Panc1 (cell line): Measurements from ENCODE around the gene MAPK6. TPM values are rescaled to one million over a fixed set of nuclear protein-coding genes. Genes with fewer than 3 reads are reported as not detected.
A peak's percentile ranks its signal among the peaks of the same experiment; 100 is the strongest.

ENCODE experiments used
- ATAC-seq: fragments of 200-7000 bp; cut with Tn5 transposase; 2 replicates; pipeline ENCODE4 v1.9.1; 2020; ENCODE audit warnings: mild to moderate bottlenecking, moderate library complexity
- BruUV-seq: library from RNA; stranded (reverse); fragments of 400-500 nt; replicated peaks from 2 replicates; lab custom pipeline; 2021; lab: Mats Ljungman, UMichigan
- CTCF ChIA-PET: fragments of 300-600 bp; sonication (Branson Sonifier 250); formaldehyde crosslinking; loops from one replicate; lab custom pipeline; 2022; ENCODE audit warnings: antibody characterized with exemption; lab: Charles Lee
- POLR2A ChIA-PET: fragments of 300-600 bp; sonication (Branson Sonifier 250); formaldehyde crosslinking; loops from one replicate; lab custom pipeline; 2022; ENCODE audit warnings: antibody characterized with exemption; lab: Charles Lee
- DNase-seq: peaks from one replicate; pipeline ENCODE4 v3.0.0-alpha.2; 2010; ENCODE audit warnings: low read depth, low spot score
- H3K27ac ChIP-seq: 2 replicates; pipeline ENCODE4 v1.5.1; 2011; ENCODE audit warnings: mild to moderate bottlenecking, low read length, inconsistent platforms
- H3K27me3 ChIP-seq: fragments of 200-500 bp; sonication (Bioruptor generic); 2 replicates; pipeline ENCODE4 v1.6.0; 2014; ENCODE audit warnings: low read length, inconsistent platforms; ENCODE audit not compliant: control insufficient read depth, insufficient read depth
- H3K36me3 ChIP-seq: fragments of 200-500 bp; sonication (Bioruptor generic); 2 replicates; pipeline ENCODE4 v1.5.1; 2014; ENCODE audit warnings: inconsistent platforms, mild to moderate bottlenecking, low read length, moderate library complexity; ENCODE audit not compliant: control insufficient read depth, insufficient read depth
- H3K4me1 ChIP-seq: 2 replicates; pipeline ENCODE4 v1.5.1; 2011; ENCODE audit warnings: inconsistent platforms, mild to moderate bottlenecking, low read length, moderate library complexity; ENCODE audit not compliant: control insufficient read depth, insufficient read depth
- H3K4me3 ChIP-seq, 2 experiments: 2 replicates each; pipeline ENCODE4 v1.5.1; 2011 to 2012; ENCODE audit warnings: low read depth in 2 of 2, low read length in 2 of 2, mild to moderate bottlenecking in 2 of 2, inconsistent platforms in 1 of 2, moderate library complexity in 1 of 2
- H3K9me3 ChIP-seq: fragments of 200-500 bp; sonication (Bioruptor generic); 2 replicates; pipeline ENCODE4 v1.5.1; 2014; ENCODE audit warnings: low read depth, mild to moderate bottlenecking, inconsistent platforms, low read length, moderate library complexity; ENCODE audit not compliant: control insufficient read depth, insufficient read depth
- POLR2AphosphoS5 ChIP-seq: IDR thresholded peaks from 2 replicates; pipeline ENCODE4 v1.6.1; 2012; ENCODE audit warnings: mild to moderate bottlenecking, low read depth, low read length, moderate library complexity
- SIN3A ChIP-seq: IDR thresholded peaks from 2 replicates; pipeline ENCODE4 v1.6.1; 2012; ENCODE audit warnings: low read depth, mild to moderate bottlenecking, low read length, moderate library complexity, borderline replicate concordance; ENCODE audit not compliant: insufficient read depth
- TCF7L2 ChIP-seq: IDR thresholded peaks from 2 replicates; pipeline ENCODE4 v1.6.1; 2011; ENCODE audit warnings: mild to moderate bottlenecking, low read depth, low read length, inconsistent platforms
- in situ Hi-C: cut with HindIII; loops from 2 replicates; pipeline ENCODE4 v1.10.0; 2016; ENCODE audit warnings: low sequenced_read_pairs, low pct_unique_long_range_greater_than_20kb
- intact Hi-C: fragments of 100-400 bp; cut with micrococcal nuclease; formaldehyde crosslinking; loops from one replicate; pipeline ENCODE4 v1.10.0; 2022; ENCODE audit not compliant: unreplicated experiment
- total RNA-seq: library from RNA; stranded (reverse); gene quantifications from one replicate; pipeline ENCODE4 v1.2.1, GENCODE V29; 2021; ENCODE audit not compliant: unreplicated experiment
- TF ChIP-seq, protein P1 (sequence below), 2 experiments: IDR thresholded peaks; 2 replicates each; pipeline ENCODE4 v1.6.1; 2011 to 2012; ENCODE audit warnings: low read depth in 2 of 2, control low read depth in 1 of 2, low read length in 1 of 2, mild to moderate bottlenecking in 1 of 2, moderate library complexity in 1 of 2; ENCODE audit not compliant: insufficient read depth in 1 of 2
- TF ChIP-seq, protein P2 (sequence below): fragments of 450-650 bp; IDR thresholded peaks from 2 replicates; pipeline ENCODE4 v1.5.1; 2017; ENCODE audit warnings: mild to moderate bottlenecking

Gene MAPK6
- total RNA-seq, 1 experiment from 2014 or later, result 66.6 TPM

DNA sequence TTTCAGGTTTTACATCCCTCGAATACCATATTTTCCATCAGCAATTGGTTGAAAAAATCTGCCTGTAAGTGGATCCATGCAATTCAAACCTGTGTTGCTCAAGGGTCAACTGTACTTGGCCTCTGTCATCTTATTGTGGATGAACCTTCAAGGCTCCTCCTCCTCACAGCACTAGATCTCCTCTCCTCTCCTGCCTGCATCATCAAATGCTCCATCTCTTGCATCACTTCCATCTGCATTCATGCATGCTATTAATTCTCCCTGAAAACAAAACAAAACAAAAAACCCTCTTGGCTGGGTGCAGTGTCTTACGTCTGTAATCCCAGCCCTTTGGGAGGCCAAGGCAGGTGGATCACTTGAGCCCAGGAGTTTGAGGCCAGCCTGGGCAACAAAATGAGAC lies 83.4 kb downstream of the MAPK6 start:
- TF ChIP-seq TCF7L2 (no peak), SIN3A (no peak), POLR2AphosphoS5 (no peak)
- TF ChIP-seq, protein P1, sequence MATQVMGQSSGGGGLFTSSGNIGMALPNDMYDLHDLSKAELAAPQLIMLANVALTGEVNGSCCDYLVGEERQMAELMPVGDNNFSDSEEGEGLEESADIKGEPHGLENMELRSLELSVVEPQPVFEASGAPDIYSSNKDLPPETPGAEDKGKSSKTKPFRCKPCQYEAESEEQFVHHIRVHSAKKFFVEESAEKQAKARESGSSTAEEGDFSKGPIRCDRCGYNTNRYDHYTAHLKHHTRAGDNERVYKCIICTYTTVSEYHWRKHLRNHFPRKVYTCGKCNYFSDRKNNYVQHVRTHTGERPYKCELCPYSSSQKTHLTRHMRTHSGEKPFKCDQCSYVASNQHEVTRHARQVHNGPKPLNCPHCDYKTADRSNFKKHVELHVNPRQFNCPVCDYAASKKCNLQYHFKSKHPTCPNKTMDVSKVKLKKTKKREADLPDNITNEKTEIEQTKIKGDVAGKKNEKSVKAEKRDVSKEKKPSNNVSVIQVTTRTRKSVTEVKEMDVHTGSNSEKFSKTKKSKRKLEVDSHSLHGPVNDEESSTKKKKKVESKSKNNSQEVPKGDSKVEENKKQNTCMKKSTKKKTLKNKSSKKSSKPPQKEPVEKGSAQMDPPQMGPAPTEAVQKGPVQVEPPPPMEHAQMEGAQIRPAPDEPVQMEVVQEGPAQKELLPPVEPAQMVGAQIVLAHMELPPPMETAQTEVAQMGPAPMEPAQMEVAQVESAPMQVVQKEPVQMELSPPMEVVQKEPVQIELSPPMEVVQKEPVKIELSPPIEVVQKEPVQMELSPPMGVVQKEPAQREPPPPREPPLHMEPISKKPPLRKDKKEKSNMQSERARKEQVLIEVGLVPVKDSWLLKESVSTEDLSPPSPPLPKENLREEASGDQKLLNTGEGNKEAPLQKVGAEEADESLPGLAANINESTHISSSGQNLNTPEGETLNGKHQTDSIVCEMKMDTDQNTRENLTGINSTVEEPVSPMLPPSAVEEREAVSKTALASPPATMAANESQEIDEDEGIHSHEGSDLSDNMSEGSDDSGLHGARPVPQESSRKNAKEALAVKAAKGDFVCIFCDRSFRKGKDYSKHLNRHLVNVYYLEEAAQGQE (IDR thresholded peaks at IDR 0.05; ENCODE audit: insufficient read depth in 1 of 2, low read depth in 2 of 2, low read length in 1 of 2), result no peak
- TF ChIP-seq, protein P2, sequence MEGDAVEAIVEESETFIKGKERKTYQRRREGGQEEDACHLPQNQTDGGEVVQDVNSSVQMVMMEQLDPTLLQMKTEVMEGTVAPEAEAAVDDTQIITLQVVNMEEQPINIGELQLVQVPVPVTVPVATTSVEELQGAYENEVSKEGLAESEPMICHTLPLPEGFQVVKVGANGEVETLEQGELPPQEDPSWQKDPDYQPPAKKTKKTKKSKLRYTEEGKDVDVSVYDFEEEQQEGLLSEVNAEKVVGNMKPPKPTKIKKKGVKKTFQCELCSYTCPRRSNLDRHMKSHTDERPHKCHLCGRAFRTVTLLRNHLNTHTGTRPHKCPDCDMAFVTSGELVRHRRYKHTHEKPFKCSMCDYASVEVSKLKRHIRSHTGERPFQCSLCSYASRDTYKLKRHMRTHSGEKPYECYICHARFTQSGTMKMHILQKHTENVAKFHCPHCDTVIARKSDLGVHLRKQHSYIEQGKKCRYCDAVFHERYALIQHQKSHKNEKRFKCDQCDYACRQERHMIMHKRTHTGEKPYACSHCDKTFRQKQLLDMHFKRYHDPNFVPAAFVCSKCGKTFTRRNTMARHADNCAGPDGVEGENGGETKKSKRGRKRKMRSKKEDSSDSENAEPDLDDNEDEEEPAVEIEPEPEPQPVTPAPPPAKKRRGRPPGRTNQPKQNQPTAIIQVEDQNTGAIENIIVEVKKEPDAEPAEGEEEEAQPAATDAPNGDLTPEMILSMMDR, result no peak
- Histone ChIP-seq H3K27me3 (no peaks in the 10 kb centered on the region), H3K4me3 (no peak overlapping the region), H3K4me1 (peaks cover 29% of the 10 kb centered on the region), H3K27ac (peak overlapping the region; percentile 60), H3K9me3 (no peaks in the 10 kb centered on the region), H3K36me3 (no peaks in the 10 kb centered on the region)
- POLR2A ChIA-PET, result no interaction called here
- ATAC-seq (no peak), DNase-seq (no peak)
- intact Hi-C loops (no loop called here), in situ Hi-C loops (no loop called here)
- BruUV-seq, result no TSS peak
- CTCF ChIA-PET, result no interaction called here

DNA sequence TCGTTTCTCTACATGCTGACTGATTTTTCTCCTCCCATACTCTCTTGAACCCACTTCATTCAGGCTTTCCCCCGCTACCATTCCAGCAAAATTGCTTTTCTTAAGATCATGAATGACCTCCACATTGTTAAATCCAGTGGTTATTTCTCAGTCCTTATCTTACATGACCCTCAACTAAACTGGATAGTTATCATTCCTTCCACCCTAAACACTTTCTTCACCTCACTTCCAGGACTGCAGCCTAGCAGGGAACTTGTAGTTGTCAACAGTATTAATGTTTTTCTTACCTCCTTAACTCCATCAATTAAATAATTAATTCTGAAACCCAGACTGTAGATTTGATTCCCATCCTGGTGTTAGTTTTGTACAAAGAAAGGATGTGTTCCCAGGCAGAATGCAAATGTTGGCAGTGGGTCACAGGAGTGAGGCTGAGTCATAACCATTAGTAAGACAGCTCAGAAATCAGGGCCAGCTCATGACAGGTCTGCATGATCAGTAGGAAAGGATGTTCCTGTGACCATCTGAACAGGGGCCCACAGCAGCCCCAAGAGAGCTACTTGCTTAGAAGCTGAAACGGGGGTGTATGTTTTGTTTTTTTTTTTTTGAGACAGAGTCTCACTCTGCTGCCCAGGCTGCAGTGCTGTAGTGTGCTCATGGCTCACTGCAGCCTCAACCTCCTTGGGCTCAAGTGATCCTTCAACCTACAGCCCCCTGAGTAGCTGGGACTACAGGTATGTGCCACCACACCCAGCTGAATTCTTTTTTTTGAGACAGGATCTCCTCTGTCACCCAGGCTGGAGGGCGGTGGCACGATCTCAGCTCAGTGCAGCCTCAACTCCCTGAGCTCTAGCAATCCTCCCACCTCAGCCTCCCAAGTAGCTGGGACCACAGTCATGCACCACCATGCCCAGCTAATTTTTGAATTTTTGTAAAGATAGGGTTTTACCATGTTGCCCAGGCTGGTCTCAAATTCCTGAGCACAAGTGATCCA lies 84.5 kb downstream of the MAPK6 start:
- in situ Hi-C loops, result no loop called here
- Histone ChIP-seq H3K27me3 (no peaks in the 10 kb centered on the region), H3K36me3 (no peaks in the 10 kb centered on the region), H3K27ac (peak overlapping the region; percentile 67), H3K4me3 (no peak overlapping the region), H3K9me3 (no peaks in the 10 kb centered on the region), H3K4me1 (peaks cover 28% of the 10 kb centered on the region)
- intact Hi-C loops, result no loop called here
- CTCF ChIA-PET, result interaction anchor here (0.6 to 0.7 kb wide), 2 partner anchors 25 to 83 kb away, joined by 3 to 6 read pairs; no protein-coding TSS in a partner anchor
- POLR2A ChIA-PET, result no interaction called here
- no TSS peak for BruUV-seq
- DNase-seq, result peak; percentile 84
- TF ChIP-seq, protein P1 (IDR thresholded peaks at IDR 0.05; ENCODE audit: insufficient read depth in 1 of 2, low read depth in 2 of 2, low read length in 1 of 2), result no peak
- TF ChIP-seq SIN3A (no peak), TCF7L2 (no peak), POLR2AphosphoS5 (no peak)
- TF ChIP-seq, protein P2, result no peak
- peak; percentile 82 for ATAC-seq
